Retinal pigment epithelial cell (primary cell): ENCODE results near the gene TTPAL.
A peak's percentile ranks its signal among the peaks of the same experiment; 100 is the strongest.

Experiments used
- DNase-seq: peaks from one replicate; pipeline ENCODE4 v3.0.0-alpha.2; 2010; ENCODE audit warnings: low read depth
- H3K4me3 ChIP-seq: 2 replicates; pipeline ENCODE4 v1.5.1; 2011; ENCODE audit warnings: mild to moderate bottlenecking, low read length, control low read depth, moderate library complexity
- TF ChIP-seq, protein P1 (sequence below): conservative IDR thresholded peaks from 2 replicates; pipeline ENCODE4 v1.5.1; 2011; ENCODE audit warnings: low read depth, low read length, control low read depth, inconsistent platforms

The TTPAL gene, protein sequence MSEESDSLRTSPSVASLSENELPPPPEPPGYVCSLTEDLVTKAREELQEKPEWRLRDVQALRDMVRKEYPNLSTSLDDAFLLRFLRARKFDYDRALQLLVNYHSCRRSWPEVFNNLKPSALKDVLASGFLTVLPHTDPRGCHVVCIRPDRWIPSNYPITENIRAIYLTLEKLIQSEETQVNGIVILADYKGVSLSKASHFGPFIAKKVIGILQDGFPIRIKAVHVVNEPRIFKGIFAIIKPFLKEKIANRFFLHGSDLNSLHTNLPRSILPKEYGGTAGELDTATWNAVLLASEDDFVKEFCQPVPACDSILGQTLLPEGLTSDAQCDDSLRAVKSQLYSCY

GRCh38 chr20:44475694-44476560, at the start of gene TTPAL:
TTPAL (plus strand) TSS chr20:44475874; CDS start chr20:44480000, 4,126 bp downstream.
- peak; percentile 51 for DNase-seq
- TF ChIP-seq, protein P1, sequence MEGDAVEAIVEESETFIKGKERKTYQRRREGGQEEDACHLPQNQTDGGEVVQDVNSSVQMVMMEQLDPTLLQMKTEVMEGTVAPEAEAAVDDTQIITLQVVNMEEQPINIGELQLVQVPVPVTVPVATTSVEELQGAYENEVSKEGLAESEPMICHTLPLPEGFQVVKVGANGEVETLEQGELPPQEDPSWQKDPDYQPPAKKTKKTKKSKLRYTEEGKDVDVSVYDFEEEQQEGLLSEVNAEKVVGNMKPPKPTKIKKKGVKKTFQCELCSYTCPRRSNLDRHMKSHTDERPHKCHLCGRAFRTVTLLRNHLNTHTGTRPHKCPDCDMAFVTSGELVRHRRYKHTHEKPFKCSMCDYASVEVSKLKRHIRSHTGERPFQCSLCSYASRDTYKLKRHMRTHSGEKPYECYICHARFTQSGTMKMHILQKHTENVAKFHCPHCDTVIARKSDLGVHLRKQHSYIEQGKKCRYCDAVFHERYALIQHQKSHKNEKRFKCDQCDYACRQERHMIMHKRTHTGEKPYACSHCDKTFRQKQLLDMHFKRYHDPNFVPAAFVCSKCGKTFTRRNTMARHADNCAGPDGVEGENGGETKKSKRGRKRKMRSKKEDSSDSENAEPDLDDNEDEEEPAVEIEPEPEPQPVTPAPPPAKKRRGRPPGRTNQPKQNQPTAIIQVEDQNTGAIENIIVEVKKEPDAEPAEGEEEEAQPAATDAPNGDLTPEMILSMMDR, result peak; percentile 28
- peak within 1 kb of the TSS; percentile 92 for H3K4me3 ChIP-seq

DNA sequence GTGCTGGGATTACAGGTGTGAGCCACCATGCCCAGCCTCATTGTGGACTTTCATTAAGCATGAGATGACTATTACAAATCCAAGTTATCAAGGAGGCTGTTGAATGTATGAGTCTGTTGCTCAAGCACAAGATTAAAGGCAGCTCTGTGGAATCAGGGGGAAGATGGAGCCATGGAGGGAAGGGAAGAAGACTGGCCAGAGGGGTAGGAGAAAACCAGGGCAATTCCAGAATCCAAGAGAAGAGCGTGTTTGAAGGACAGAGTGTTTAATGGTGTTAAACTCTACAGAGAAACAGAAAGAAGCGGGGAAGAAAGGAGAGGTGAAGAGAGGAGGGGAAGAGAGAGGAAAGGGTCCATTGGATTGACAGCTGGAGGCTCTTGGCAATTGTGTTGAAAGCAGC, 49.8 kb upstream of the TTPAL start:
- no peak overlapping the region for H3K4me3 ChIP-seq
- DNase-seq, result no peak
- TF ChIP-seq, protein P1, result no peak

DNA sequence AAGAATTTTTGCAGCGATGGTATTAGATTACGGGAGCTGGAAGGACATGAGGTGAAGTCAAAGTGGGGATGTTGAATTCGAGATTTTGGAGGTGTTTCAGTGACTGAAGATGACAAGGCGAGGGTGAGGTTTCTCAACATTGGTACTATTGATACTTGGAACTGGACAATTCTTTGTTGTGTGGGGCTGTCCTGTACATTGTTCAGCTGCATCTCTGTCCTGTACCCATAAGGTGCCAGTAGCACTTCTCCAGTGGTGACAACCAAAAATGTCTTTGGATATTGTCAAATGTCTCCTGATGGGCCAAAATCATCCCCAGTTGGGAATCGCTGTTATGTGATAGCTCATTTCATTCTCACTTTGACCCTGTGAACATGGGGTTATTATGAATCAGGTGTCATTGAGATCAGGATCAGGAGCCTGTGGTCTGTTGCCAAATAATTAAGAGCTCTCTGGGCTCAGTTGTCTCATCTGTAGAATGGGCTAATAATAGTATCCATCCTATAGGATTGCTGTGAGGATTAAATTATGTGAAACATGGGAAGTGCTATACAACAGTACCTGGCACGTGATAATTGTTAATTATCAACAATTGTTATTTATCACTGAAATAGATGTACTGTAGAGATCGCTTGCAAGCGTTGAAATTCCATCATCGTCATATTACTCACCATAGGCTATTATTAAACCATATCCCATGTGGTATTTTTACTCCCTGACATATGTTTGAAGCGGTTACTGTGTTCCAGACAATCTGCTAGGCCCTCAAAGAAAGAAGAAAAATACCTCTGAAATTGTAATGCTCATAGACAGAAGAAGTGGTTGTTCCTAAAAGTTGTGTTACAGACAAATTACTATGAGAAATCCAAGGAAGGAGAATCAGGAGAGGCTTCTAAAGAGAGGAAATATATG, 48.5 kb upstream of the TTPAL start:
- TF ChIP-seq, protein P1, result no peak
- no peak overlapping the region for H3K4me3 ChIP-seq
- DNase-seq, result no peak

DNA sequence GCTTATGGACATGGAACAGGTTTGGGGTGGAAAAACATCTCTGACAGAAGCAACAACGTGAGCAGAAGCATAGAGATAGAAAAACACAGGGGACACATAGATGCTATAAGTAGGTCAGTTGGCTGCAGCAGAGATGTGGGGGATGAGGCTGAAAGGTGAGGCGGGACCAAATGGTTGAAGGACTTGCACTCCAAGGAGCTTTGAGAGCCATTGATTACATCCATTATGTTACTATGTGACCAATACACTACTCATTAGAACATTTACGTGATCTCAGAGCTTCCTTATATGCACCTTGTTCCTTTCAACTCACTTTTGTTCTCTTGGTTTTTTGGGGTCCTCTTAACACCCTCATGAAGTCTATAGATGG, 47.9 kb upstream of the TTPAL start:
- DNase-seq, result no peak
- no peak overlapping the region for H3K4me3 ChIP-seq
- TF ChIP-seq, protein P1, result no peak

- TF ChIP-seq, protein P1, result no peak
- H3K4me3 ChIP-seq, result no peak overlapping the region
- DNase-seq, result no peak
Observed at GRCh38 chr20:44428174-44429016, 47.3 kb upstream of the TTPAL start.

GRCh38 chr20:44429017-44429339, 46.7 kb upstream of the TTPAL start:
- TF ChIP-seq, protein P1, result no peak
- DNase-seq, result no peak
- H3K4me3 ChIP-seq, result no peak overlapping the region
